T-helper 2 cell treated with Interferon-gamma antibody and Interleukin-4, amounts not matched to agents 100 ng/mL and 5 ng/mL, for 36 hours (primary cell): Measurements from ENCODE around the gene KIF13A. TPM values are rescaled to one million over a fixed set of nuclear protein-coding genes. Genes with fewer than 3 reads are reported as not detected.
"Not testable (repeated sequence)": the region's sequence is repeated elsewhere in the genome, so short reads cannot be mapped to it uniquely, and the experiment has no call there.

ENCODE experiments used
- intact Hi-C: fragments of 100-400 bp; cut with micrococcal nuclease; formaldehyde crosslinking; loops from one replicate; pipeline ENCODE4 v1.15.1; 2023
- total RNA-seq: library from RNA; stranded (reverse); gene quantifications from 2 replicates; pipeline ENCODE4 v1.2.3, GENCODE V29; 2022

KIF13A gene
- total RNA-seq, 1 donor from 2014 or later: not detected

DNA sequence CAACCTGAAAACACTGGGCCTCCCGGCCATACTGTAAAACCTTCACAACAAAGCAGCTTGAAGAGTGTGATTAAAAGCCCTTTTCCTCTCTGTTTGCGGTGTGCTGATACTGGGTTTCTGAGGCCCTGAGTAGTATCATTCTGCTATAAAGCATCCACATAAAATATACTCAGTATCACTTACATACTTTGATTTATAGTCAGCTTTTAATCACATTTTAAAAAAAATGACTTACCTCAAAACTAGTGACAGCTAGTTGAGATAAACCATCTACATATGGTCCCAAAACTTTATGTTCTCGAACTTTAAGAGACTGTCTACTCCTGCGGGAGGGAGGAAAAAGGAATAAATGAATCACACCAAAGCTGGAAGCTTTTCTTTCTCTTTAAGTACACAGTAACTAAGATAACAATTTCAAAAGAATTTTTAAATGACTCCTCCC, 135.7 kb downstream of the KIF13A start:
- intact Hi-C loops: no loop called here

DNA sequence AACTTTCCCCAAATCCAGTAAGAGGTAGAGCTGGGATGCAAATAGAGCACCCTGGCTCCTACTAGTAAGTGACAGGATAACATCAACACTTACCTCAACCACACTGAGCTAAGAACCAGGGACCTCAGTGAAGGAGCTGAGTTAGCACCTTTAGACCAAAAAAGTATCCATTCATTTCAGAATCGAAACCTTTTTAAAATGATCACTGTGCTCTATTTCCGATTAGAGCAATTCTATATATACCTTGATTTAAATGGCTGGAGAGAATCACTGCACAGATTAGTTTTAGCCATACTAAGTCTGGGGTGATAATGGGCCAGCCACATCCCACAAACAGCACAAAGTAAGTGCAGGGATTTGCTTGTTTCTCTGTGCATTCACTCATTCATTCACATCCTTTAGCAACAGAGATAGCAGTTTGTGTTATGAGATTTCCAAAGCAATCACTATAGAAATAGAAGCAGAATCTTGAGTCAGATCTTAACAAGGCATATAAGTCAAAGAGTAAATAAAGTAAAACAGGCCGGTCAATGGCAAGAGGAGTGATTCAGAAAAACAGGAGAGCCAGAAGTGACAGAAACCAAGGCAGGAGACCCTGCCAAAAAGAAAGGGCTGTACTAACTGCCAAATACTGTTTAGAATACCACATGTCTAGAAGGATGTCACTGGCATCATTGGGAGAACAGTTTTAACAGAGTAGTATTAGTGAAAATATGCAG, 136.3 kb downstream of the KIF13A start:
- intact Hi-C loops: no loop called here

DNA sequence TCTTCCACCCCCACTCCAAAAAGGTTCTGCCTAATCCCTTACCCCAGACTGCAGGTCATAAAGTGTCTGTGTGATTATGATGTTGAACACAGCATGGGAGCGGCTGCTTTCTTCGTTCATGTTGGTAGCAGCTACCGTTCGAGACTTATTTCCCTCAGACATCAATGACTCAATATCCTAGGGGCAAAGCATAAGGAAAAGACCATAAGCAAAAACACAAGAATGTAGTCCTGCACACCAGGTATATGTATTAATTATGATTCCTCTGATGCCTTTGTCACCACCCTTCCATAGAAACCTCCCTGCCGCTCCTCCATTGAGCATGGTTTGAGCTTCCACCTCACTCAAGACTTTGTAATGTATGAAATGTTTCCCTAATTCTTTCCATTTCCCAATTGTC, 137.2 kb downstream of the KIF13A start:
- intact Hi-C loops: no loop called here

- intact Hi-C loops: no loop called here
Measured at GRCh38 chr6:17847203-17847760, 140.2 kb downstream of the KIF13A start.

DNA sequence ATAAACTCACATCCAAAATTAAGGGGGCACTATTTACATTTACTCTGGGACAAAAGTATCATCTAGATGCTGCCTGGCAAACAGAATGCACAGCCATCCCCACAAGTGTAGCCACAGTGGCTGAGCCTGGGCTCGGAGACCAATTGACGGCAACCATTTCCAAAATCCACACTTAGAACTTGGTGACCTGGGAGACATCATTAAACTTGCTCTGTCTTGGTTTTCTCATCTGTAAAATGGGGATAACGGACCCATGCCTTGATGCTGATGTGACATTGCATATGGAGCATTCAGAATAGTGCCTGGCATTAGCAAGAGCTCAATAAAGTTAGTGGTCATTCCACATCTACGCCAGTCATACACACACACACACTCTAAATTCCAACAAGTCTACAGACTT, 140.7 kb downstream of the KIF13A start:
- intact Hi-C loops: no loop called here

DNA sequence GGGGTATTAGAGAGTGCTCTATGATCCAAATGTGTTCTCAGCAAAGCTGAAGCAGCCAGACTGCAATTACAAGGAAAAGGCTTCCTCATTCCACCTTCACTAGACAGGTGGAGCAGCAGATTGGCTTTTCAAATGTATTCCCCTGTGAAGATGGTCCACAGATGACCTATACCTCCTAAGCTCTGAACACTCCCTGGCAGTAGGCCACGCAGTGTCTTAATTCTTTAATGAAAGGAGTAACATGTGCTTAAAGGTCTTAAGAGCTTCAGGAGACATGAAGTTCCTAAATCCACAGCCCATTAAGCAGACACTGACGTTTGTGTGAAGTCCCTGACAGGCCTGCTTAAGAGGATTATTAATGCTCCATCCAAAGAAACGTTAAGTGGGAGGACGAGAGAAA, 141.8 kb downstream of the KIF13A start:
- intact Hi-C loops: no loop called here

- intact Hi-C loops: not testable (repeated sequence)
Measured at GRCh38 chr6:17844967-17845366, 142.5 kb downstream of the KIF13A start.

DNA sequence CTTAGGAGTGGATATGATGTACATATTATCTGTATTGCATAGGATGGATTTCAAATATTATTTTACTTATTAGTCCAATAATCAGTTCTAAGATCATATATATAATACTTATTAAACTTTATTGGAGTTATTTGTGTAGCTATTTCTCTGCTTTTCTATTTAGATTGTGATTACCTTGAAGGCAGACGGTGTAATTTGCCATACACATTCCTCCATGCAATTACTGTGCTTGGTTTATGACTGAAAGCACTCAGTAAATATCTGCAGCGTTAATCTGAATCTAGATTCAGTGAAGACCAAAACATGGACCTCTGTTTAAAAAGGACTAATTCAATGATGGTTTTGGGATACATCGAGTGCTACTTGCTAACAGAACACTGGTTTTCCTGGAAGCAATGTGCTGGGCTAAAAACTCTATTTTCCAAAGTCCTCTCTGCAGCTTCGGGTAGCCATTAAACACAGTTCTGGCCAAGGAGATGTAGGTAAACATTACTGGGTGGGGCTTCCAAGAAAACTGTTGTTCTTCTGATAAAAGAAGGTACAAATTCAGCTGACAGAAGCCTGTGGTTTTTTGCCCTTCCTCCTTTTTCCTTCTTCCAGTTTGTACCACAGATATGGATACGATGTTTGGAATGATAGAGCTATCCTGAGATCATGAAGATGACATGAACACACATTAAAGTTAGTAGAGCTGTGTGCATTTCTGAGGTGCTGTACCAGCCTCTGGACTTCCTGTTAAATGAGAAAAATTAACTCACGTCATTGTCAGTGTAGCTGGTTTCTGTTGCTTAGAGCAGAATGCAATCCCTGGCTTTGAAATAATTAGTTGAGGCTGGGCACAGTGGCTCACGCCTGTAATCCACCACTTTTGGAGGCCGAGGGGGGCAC, 144.3 kb downstream of the KIF13A start:
- intact Hi-C loops: no loop called here

DNA sequence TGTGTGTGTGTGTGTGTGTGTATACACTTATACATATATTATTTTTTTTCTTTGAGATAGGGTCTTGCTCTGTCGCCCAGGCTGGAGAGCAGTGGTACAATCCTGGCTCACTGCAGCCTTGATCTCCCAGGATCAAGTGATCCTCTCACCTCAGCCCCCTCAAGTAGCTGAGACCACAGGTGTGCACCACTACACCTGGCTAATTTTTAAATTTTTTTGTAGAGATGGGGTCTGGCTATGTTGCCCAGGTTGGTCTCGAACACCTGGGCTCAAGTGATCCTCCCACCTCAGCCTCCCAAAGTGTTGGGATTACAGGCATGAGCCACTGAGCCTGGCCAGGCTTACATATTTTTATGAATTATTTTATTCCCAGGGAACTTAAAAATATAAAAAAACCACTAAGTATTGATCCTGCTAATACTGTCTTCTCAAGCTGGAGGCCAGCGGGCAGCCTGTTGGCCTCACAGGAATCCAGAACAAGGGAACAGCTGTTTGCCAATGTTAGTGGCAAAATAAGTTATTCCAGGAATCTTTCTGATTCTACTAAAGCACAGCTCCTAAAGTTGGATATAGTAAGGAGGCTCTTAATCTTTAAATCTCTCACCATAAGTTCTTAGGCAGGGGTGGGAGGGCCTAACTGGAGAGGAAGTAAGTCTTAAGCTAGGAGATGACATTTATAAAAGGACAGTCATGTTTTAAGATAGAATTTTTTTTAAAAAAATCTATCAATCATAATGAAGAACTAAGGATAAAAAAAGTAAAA, 145.2 kb downstream of the KIF13A start:
- intact Hi-C loops: no loop called here

- intact Hi-C loops: no loop called here
Measured at GRCh38 chr6:17839513-17840223, 147.8 kb downstream of the KIF13A start.

- intact Hi-C loops: no loop called here
Measured at GRCh38 chr6:17836293-17836692, 151.1 kb downstream of the KIF13A start.

DNA sequence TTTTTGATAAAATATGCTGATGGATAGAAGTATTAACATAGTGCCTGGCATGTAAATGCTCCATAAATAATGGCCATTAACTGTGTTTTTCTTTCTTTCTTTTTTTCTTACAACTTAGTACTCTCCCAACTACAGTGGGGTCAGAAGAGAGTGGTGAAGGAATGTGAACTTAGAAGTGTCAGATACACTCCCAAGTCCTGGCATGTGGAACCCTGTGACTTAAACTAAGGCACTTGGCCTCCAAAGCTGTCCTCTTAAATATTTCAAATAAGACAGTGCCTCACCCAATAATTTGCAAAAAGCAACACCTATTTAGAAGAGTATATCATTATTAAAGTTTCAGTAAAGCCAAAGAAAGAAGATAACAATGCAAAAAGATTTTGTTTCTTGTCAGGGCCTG, 151.7 kb downstream of the KIF13A start:
- intact Hi-C loops: no loop called here

DNA sequence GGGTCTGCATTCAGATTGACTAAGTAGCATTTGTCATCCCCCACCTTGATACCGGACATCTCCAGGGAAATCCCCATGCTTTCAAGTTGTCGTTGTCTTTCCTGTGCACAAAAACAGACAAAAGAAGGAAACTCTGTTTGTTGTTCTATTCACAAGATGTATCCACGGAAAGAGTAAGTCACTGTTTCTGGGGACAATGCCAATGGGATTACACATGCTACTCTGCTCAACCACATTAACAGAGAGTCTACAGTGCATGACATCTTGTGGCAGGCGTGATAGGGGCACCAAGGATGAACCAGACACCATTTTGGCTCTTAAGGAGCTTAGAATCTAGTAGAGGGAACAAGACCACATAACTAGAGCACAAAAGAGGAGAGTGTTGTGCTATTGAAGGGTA, 156.3 kb downstream of the KIF13A start:
- intact Hi-C loops: no loop called here

DNA sequence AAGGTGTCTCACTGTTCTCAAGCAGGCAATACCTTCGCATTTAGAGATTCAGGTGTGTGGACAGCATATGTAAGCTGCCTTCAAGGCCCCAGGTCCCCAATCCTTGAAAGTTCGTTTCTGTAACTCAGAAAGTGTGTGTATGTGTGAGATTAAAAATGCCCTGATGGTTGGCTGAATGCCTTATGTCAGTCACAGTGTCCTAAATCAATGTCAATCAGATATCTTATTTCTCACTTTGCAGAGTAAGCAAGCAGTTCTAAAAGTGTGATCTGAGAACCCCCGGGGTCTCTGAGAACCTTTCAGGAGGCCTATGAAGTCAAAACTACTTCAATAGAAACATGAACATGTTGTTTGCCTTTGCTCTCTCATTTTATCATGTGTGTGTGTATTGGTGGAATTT, 157.5 kb downstream of the KIF13A start:
- intact Hi-C loops: no loop called here

DNA sequence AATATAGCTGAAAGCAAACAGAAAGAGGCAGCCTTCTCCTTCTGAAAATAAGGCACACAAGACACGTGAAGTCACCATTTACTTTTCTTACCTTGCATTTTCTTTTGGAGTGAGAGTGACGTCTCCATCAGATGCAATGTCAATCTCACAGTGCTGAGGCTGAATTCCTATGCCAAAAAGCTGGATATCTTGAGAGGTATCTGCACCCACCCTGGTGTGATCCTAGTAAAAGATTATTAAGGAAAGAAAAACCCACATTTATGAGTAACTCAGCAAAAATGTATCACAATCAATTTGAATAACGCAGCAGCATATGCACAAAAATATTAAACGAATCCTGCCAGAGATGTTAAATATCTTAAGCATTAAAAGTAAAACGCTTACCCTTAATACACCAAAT, 159.3 kb downstream of the KIF13A start:
- intact Hi-C loops: no loop called here

- intact Hi-C loops: no loop called here
Measured at GRCh38 chr6:17826301-17826700, 161.1 kb downstream of the KIF13A start.

DNA sequence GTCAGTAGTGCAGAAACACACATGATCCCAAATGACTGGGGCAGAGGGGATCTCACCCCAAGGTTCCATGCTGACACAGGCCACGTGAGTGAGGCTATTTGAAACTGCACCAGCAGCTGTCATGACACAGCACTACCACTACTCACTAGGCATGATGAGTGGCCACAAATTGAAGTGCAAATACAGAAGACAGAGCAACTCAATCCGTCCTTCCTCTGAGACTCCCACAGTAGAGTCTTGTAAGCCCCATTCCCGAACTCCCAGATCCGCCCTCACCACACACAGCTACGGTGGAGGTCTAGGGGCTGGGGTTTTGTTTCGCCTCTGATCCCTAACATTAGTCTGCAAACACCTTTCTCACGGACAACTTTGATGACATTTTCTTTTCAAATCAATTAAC, 167.4 kb downstream of the KIF13A start:
- intact Hi-C loops: no loop called here

DNA sequence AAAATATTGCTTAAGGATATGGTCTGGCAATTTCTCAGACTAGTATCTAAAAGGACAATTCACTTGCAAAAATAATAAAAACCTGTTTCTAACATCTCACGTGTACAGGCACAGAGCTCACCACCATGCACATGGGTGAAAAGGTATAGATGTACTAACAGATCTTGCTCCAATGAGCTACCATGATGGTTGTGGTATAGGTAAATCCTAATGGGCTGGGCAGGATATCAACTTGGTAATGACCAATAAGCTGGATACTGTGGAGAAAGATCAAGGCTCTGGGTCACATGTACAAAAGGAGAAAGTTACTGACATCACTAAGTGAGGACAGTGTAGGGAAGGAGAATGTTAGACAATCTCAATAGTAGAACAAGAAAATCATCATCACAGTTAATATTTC, 169.7 kb downstream of the KIF13A start:
- intact Hi-C loops: loop anchor here (5.0 kb wide), 1 partner anchor 115 kb away; no protein-coding TSS in a partner anchor

DNA sequence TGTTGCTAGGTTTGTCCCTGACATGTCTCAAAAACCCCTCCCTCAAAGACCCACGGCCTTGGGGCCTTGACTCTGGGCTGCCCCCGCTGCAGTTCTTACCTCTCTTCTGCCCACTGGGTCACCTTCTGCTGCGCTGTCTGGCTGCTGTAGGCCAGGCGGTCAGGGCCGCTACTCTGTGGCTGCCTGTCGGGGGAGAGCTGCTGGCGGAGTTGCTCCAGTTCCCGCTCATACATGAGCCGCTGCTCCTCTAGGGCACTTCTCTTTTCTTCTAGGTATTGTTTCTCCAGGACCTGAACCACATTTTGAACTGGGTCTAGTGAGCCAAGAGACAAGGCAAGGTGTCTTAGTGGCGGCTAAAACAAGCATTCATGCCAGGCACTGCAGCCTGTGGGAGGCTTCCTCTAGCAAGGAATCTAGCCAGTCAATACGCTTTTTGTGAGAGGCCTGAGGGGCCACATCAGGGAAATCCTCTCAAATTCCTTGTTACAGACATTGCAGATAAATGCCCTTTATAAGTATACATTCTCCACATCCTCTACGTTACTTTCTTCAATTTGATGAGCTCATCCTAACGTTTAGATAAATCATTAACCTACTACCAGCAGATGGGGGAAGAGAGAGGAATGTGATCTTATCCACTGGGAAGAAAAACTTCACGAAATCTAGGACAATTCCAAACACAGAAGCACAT, 170.4 kb downstream of the KIF13A start:
- intact Hi-C loops: loop anchor here (5.0 kb wide), 1 partner anchor 115 kb away; no protein-coding TSS in a partner anchor

DNA sequence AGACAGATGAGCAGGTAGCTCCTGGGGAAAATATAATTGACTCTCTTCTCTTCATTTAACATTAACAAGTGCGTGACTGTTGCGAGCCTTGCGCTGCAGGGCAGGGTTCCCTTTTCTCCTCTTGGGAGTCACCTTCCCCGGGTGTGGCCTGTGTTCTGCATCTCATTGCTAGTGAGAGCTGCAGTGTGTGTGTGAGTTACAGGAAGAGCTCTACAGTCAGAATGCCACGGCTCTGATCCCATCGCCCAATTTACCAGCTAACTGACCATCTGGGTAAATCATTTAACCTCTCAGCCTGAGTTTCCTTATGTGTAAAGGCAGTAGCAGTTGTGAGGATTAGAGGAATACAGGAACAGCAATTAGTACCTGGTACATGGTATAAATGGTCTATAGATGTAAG, 173.9 kb downstream of the KIF13A start:
- intact Hi-C loops: no loop called here
